GM12878 (cell line): ENCODE results near the gene ATXN1. TPM values are rescaled to one million over a fixed set of nuclear protein-coding genes. Genes with fewer than 3 reads are reported as not detected.

ENCODE experiments used
- BCL11A ChIP-seq: IDR thresholded peaks from 2 replicates; pipeline ENCODE4 v1.6.1; 2011; ENCODE audit warnings: low read depth, low read length
- CHD4 ChIP-seq: fragments of 200-600 bp; sonication (generic); IDR thresholded peaks from 2 replicates; pipeline ENCODE4 v1.6.1; 2016; ENCODE audit warnings: mild to moderate bottlenecking
- EGR1 ChIP-seq, 2 experiments: IDR thresholded peaks; 1 replicate in 1 of 2; 2 replicates in 1 of 2; pipeline ENCODE4 v1.6.1; 2011 to 2012; ENCODE audit warnings: low read depth in 2 of 2, low read length in 2 of 2, borderline replicate concordance in 1 of 2, mild to moderate bottlenecking in 1 of 2, moderate library complexity in 1 of 2
- ESRRA ChIP-seq: IDR thresholded peaks from 2 replicates; pipeline ENCODE4 v1.6.1; 2012; ENCODE audit warnings: mild to moderate bottlenecking, low read length, improper control_type of control experiment
- IKZF1 ChIP-seq: fragments of 450-650 bp; conservative IDR thresholded peaks from 2 replicates; pipeline ENCODE4 v1.6.1; 2017; ENCODE audit warnings: antibody characterized with exemption, mild to moderate bottlenecking
- IRF4 ChIP-seq: IDR thresholded peaks from 2 replicates; pipeline ENCODE4 v1.6.1; 2011; ENCODE audit warnings: low read depth, low read length
- NRF1 ChIP-seq: conservative IDR thresholded peaks from 2 replicates; pipeline ENCODE4 v1.6.1; 2011; ENCODE audit warnings: mild to moderate bottlenecking, low read depth, low read length, improper control_type of control experiment
- POLR2A ChIP-seq: IDR thresholded peaks from 2 replicates; pipeline ENCODE4 v1.6.1; 2011; ENCODE audit warnings: low read depth, mild to moderate bottlenecking, low read length
- POLR2AphosphoS5 ChIP-seq: IDR thresholded peaks from 2 replicates; pipeline ENCODE4 v1.6.1; 2011; ENCODE audit warnings: mild to moderate bottlenecking, low read length, inconsistent platforms
- RB1 ChIP-seq: fragments of 450-650 bp; formaldehyde crosslinking; IDR thresholded peaks from 2 replicates; pipeline ENCODE4 v1.6.1; 2017; ENCODE audit warnings: mild to moderate bottlenecking, borderline replicate concordance
- RCOR1 ChIP-seq: conservative IDR thresholded peaks from 2 replicates; pipeline ENCODE4 v1.6.1; 2012; ENCODE audit warnings: low read depth, low read length, improper control_type of control experiment
- RUNX3 ChIP-seq: IDR thresholded peaks from 2 replicates; pipeline ENCODE4 v1.6.1; 2012; ENCODE audit warnings: low read length, inconsistent platforms
- STAT3 ChIP-seq: IDR thresholded peaks from 2 replicates; pipeline ENCODE4 v1.6.1; 2011; ENCODE audit warnings: low read depth, low read length, improper control_type of control experiment
- SUZ12 ChIP-seq: fragments of 200-600 bp; sonication (generic); IDR thresholded peaks from one replicate; pipeline ENCODE4 v1.6.1; 2018; ENCODE audit warnings: antibody characterized with exemption, mild to moderate bottlenecking; ENCODE audit not compliant: unreplicated experiment
- TAF1 ChIP-seq: IDR thresholded peaks from 2 replicates; pipeline ENCODE4 v1.6.1; 2011; ENCODE audit warnings: mild to moderate bottlenecking, low read depth, low read length, borderline replicate concordance
- ZNF207 ChIP-seq: fragments of 450-650 bp; IDR thresholded peaks from 2 replicates; pipeline ENCODE4 v1.6.1; 2014; ENCODE audit warnings: antibody characterized with exemption, mild to moderate bottlenecking, borderline replicate concordance
- polyA plus RNA-seq, 11 experiments: library from polyadenylated mRNA; depleted of rRNA in 4 of 11; unstranded in 6 of 11; stranded (reverse) in 5 of 11; fragments of >200 nt; fragmentation: Nextera tagmentation in 4 of 11; fragmentation: Illumina TruSeq in 1 of 11; extraction: Ambion mirVana in 4 of 11; extraction: Trizol in 1 of 11; gene quantifications; 1 replicate in 1 of 11; 2 replicates in 10 of 11; pipeline versions ENCODE4 v1.2.1 to v1.2.3, GENCODE V29; 2011 to 2016; ENCODE audit warnings: inconsistent platforms in 2 of 11, missing spikeins in 2 of 11, low read depth in 1 of 11
- total RNA-seq, 4 experiments: library from RNA; depleted of rRNA in 3 of 4; stranded (reverse); fragments of >200 nt in 3 of 4; fragmentation: Illumina TruSeq in 1 of 4; extraction: Trizol in 1 of 4; gene quantifications; 2 replicates each; pipeline versions ENCODE4 v1.2.1 to v1.2.3, GENCODE V29; 2013 to 2021
- TF ChIP-seq, protein P1 (sequence below): fragments of 450-650 bp; IDR thresholded peaks from 2 replicates; pipeline ENCODE4 v1.6.1; 2018; ENCODE audit warnings: borderline replicate concordance, mild to moderate bottlenecking; ENCODE audit not compliant: partially characterized antibody
- TF ChIP-seq, protein P2 (sequence below): fragments of 150-350 bp; IDR thresholded peaks from 2 replicates; pipeline ENCODE4 v1.6.1; 2016; ENCODE audit warnings: low read depth, low read length
- TF ChIP-seq, protein P3 (sequence below): fragments of 450-650 bp; IDR thresholded peaks from 2 replicates; pipeline ENCODE4 v1.6.1; 2018; ENCODE audit warnings: mild to moderate bottlenecking, low read depth, moderate library complexity; ENCODE audit not compliant: partially characterized antibody
- TF ChIP-seq, protein P4 (sequence below): IDR thresholded peaks from 2 replicates; pipeline ENCODE4 v1.6.1; 2011; ENCODE audit warnings: borderline replicate concordance, low read depth, mild to moderate bottlenecking, moderate library complexity, mixed read lengths, low read length; ENCODE audit not compliant: insufficient read depth; ENCODE audit errors: extremely low read length

The ATXN1 gene
- total and polyA plus RNA-seq, 10 of the 15 experiments (the other 5 are each of a cell fraction or from before 2014, with no cell fraction given), result 12.2 to 51.2 (median 20.5) TPM

DNA sequence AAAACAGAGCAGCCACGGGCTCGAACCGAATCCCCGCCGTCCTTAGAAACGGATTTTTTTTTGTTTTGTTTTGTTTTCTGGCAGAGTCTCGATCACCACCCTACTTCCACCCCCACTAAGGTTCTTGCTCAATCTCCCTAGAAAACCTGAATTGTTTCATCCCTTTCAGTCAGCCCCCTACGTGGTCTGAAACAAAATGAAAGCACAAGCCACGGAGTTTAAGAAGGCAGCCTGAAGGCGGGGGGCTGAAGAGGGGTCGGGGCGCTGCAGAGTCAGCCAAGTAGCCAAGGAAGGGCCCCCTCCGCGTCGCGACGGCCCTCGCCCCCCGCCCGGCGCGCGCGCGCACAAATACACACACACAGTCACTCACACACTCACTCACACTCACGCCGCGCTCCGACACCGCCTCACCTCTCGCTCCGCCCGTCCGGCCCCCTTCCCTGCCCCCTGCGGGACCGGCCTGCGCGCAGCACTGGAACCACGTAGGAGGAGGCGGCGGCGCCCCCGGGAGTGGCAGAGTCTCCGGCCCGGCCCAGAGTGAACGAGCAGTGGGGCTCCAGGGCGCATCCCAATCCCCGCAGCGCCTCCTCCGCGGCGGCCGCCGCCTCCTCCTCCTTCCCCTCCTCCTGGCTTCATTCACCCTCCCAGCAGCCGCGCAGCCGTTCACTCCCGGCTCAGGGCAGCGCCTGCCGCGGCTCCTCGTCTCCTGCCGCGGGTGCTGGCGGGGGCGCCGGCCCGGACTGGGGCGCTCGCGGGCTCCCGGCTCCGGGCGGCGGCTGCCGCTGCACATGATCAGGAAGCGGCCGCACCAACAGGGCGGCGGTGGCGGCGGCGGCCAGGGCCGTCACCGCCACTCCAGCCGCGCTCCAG is 1.4 kb downstream of the ATXN1 start (continued):
- TF ChIP-seq SUZ12, result no peak
- 0 out of 2 replicates have a peak, but pooled peaks have one; percentile 1 for TF ChIP-seq TAF1
- TF ChIP-seq POLR2A, result peak; percentile 80
- no peak for TF ChIP-seq STAT3
- TF ChIP-seq, protein P1, sequence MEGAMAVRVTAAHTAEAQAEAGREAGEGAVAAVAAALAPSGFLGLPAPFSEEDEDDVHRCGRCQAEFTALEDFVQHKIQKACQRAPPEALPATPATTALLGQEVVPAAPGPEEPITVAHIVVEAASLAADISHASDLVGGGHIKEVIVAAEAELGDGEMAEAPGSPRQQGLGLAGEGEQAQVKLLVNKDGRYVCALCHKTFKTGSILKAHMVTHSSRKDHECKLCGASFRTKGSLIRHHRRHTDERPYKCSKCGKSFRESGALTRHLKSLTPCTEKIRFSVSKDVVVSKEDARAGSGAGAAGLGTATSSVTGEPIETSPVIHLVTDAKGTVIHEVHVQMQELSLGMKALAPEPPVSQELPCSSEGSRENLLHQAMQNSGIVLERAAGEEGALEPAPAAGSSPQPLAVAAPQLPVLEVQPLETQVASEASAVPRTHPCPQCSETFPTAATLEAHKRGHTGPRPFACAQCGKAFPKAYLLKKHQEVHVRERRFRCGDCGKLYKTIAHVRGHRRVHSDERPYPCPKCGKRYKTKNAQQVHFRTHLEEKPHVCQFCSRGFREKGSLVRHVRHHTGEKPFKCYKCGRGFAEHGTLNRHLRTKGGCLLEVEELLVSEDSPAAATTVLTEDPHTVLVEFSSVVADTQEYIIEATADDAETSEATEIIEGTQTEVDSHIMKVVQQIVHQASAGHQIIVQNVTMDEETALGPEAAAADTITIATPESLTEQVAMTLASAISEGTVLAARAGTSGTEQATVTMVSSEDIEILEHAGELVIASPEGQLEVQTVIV, result no peak
- peak; percentile 90 for TF ChIP-seq IKZF1
- TF ChIP-seq RCOR1, result no peak
- TF ChIP-seq, protein P2, sequence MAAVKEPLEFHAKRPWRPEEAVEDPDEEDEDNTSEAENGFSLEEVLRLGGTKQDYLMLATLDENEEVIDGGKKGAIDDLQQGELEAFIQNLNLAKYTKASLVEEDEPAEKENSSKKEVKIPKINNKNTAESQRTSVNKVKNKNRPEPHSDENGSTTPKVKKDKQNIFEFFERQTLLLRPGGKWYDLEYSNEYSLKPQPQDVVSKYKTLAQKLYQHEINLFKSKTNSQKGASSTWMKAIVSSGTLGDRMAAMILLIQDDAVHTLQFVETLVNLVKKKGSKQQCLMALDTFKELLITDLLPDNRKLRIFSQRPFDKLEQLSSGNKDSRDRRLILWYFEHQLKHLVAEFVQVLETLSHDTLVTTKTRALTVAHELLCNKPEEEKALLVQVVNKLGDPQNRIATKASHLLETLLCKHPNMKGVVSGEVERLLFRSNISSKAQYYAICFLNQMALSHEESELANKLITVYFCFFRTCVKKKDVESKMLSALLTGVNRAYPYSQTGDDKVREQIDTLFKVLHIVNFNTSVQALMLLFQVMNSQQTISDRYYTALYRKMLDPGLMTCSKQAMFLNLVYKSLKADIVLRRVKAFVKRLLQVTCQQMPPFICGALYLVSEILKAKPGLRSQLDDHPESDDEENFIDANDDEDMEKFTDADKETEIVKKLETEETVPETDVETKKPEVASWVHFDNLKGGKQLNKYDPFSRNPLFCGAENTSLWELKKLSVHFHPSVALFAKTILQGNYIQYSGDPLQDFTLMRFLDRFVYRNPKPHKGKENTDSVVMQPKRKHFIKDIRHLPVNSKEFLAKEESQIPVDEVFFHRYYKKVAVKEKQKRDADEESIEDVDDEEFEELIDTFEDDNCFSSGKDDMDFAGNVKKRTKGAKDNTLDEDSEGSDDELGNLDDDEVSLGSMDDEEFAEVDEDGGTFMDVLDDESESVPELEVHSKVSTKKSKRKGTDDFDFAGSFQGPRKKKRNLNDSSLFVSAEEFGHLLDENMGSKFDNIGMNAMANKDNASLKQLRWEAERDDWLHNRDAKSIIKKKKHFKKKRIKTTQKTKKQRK, result no peak
- 0 out of 2 replicates have a peak, but pooled peaks have one; percentile 7 for TF ChIP-seq RUNX3
- TF ChIP-seq BCL11A, result no peak
- TF ChIP-seq EGR1 (IDR thresholded peaks at IDR 0.05; ENCODE audit: borderline replicate concordance in 1 of 2, low read depth in 2 of 2, low read length in 2 of 2), result no peak
- TF ChIP-seq, protein P3, sequence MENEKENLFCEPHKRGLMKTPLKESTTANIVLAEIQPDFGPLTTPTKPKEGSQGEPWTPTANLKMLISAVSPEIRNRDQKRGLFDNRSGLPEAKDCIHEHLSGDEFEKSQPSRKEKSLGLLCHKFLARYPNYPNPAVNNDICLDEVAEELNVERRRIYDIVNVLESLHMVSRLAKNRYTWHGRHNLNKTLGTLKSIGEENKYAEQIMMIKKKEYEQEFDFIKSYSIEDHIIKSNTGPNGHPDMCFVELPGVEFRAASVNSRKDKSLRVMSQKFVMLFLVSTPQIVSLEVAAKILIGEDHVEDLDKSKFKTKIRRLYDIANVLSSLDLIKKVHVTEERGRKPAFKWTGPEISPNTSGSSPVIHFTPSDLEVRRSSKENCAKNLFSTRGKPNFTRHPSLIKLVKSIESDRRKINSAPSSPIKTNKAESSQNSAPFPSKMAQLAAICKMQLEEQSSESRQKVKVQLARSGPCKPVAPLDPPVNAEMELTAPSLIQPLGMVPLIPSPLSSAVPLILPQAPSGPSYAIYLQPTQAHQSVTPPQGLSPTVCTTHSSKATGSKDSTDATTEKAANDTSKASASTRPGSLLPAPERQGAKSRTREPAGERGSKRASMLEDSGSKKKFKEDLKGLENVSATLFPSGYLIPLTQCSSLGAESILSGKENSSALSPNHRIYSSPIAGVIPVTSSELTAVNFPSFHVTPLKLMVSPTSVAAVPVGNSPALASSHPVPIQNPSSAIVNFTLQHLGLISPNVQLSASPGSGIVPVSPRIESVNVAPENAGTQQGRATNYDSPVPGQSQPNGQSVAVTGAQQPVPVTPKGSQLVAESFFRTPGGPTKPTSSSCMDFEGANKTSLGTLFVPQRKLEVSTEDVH, result no peak
- no peak for TF ChIP-seq ZNF207
- TF ChIP-seq ESRRA, result no peak
- TF ChIP-seq NRF1, result no peak
- TF ChIP-seq, protein P4, sequence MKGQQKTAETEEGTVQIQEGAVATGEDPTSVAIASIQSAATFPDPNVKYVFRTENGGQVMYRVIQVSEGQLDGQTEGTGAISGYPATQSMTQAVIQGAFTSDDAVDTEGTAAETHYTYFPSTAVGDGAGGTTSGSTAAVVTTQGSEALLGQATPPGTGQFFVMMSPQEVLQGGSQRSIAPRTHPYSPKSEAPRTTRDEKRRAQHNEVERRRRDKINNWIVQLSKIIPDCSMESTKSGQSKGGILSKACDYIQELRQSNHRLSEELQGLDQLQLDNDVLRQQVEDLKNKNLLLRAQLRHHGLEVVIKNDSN, result no peak
- 0 out of 2 replicates have a peak, but pooled peaks have one; percentile 4 for TF ChIP-seq IRF4
- no peak for TF ChIP-seq CHD4
- TF ChIP-seq RB1, result no peak
- TF ChIP-seq POLR2AphosphoS5, result peak; percentile 71
